ENCODE data around the gene NUP214.

GRCh38 chr9:131103535-131103934, 21.9 kb upstream of the NUP214 start:
- TF ChIP-seq CTCF (IDR thresholded peaks at IDR 0.05) (no peak), POLR2A (IDR thresholded peaks at IDR 0.05) (no peak), EP300 (IDR thresholded peaks at IDR 0.05) (no peak)
